OCI-LY1 (cell line): ENCODE results near the gene RGPD3.
"Not testable (repeated sequence)": the region's sequence is repeated elsewhere in the genome, so short reads cannot be mapped to it uniquely, and the experiment has no call there.

ENCODE experiments used
- EZH2 ChIP-seq: fragments of 200-600 bp; sonication (generic), shearing (Covaris generic); IDR thresholded peaks from 2 replicates; pipeline ENCODE4 v1.8.0; 2017; ENCODE audit warnings: borderline replicate concordance, mixed run types, mild to moderate bottlenecking, antibody characterized with exemption, low read length, moderate library complexity, mixed read lengths
- TF ChIP-seq, protein P1 (sequence below): fragments of 200-600 bp; sonication (generic), shearing (Covaris generic); IDR thresholded peaks from 2 replicates; pipeline ENCODE4 v1.5.1; 2017; ENCODE audit warnings: mild to moderate bottlenecking, antibody characterized with exemption, low read length, moderate library complexity, mixed read lengths

GRCh38 chr2:106479563-106479962, 11.3 kb upstream of the RGPD3 start:
- TF ChIP-seq, protein P1, sequence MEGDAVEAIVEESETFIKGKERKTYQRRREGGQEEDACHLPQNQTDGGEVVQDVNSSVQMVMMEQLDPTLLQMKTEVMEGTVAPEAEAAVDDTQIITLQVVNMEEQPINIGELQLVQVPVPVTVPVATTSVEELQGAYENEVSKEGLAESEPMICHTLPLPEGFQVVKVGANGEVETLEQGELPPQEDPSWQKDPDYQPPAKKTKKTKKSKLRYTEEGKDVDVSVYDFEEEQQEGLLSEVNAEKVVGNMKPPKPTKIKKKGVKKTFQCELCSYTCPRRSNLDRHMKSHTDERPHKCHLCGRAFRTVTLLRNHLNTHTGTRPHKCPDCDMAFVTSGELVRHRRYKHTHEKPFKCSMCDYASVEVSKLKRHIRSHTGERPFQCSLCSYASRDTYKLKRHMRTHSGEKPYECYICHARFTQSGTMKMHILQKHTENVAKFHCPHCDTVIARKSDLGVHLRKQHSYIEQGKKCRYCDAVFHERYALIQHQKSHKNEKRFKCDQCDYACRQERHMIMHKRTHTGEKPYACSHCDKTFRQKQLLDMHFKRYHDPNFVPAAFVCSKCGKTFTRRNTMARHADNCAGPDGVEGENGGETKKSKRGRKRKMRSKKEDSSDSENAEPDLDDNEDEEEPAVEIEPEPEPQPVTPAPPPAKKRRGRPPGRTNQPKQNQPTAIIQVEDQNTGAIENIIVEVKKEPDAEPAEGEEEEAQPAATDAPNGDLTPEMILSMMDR = not testable (repeated sequence)
- not testable (repeated sequence) for TF ChIP-seq EZH2
